ENCODE data around the gene NSUN2. TPM values are rescaled to one million over a fixed set of nuclear protein-coding genes. Genes with fewer than 3 reads are reported as not detected.

NSUN2 gene
- total RNA-seq, 1 experiment from 2014 or later, result 65.0 TPM

DNA sequence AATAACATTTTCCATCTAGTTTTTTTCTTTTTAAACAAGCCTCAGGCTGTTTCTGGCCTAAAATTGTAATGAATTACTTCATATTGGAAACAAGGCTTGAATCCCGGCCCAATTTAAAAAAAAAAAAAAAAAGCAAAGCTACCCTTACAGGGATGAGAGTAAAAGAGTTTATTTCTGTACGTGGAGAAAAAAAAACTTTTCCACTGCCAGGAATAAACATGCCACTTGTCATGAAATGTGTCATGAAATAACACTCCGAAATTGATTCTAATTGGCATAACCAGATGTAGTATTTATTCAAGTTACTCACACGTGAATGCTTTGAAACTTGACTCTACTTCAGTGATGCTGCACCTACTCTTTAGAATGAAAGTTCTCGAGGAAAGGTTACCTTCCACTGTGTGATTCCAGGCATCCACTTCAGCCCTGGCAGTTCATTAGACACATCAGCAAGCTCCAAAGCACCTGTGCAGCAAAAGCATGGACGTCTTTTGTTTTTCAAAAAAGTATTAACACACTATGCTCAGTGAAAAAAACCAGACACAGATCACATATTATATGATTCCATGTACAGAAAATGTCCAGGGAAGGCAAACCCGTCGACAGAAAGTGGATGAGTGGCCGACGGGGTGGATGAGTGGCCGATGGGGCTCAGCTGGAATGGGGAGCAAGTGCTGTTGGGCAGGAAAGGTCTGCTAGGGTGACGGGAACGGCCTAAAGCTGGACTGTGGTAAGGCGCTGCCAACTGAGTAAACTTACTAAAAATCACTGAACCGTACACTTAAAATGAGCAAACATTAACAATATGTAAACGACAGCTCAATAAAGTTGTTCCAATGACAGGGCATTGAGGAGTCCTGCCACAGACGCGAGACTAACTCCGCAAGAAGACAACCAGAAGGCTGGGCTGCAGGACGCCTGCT lies 21.2 kb downstream of the NSUN2 start:
- in situ Hi-C loops (cut with HindIII; ENCODE audit: low sequenced_read_pairs), result no loop called here
- no peak for DNase-seq (ENCODE audit: low spot score)

DNA sequence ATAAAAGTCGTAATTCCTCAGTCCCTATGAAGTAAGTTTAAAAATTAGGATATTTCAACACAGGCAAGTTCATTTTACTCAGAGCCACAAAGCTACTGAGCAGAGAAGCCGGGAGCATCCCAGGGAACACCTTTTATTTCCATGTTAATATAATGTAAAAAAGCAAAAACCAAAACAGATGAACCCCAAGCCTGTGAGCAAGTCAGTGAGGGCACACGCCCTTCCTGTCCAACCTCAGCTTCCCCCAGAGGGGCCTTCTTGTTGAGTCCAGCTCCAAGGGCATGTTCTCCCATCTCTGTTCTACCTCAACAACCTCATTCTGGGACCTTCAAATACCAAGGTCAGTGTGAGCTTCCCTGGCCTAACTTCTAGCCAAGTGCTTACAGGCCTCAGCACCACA lies 24.8 kb downstream of the NSUN2 start:
- in situ Hi-C loops (cut with HindIII; ENCODE audit: low sequenced_read_pairs), result no loop called here
- DNase-seq (ENCODE audit: low spot score), result no peak

DNA sequence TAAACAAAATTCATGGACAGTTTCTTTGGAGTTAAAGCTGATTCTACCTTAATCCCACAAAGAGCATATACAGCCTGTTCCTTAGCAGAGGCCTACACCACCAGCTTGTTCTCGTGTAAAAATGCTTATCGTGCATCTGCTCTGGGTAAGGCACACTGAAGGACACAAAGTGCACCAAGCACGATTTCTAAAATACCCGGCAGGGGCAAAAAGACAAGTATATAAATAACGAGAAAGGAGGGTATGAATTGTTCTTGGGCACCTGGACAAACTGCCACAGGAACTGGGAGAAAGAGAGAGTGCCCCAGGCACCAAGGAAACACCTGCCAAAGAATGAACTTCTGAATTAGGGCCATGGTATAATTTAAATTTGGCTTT lies 25.3 kb downstream of the NSUN2 start:
- in situ Hi-C loops (cut with HindIII; ENCODE audit: low sequenced_read_pairs), result no loop called here
- no peak for DNase-seq (ENCODE audit: low spot score)

DNA sequence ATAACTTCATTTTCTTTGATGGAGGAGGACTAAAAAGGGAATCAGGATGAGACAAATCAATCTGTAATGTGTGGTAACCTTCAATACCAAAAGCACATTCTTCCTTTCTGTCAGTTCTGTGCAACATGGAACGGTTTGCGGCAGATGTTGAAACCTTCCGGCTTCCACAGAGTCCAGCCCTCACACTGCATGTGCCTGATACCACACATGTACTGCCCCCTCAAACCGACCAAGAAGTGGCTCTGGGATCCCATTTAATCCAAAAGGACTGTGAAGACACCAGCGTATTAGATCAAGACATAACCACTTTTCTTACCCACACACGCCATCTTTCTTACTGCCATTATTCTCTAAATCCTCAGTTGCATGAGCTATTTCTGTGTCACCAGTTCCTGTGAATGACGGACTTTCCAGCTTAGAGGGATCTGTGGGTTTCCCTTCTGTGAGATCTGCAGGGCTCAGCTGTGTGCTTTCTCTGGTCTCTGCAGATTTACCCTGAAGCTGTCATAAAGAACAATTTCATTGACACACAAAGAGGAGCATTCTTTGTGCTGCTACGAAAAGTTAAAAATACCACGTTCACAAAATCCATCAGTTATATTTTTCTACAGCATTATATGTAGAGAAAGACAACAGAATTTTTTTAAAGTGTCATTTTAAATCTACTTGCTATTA lies 25.8 kb downstream of the NSUN2 start:
- in situ Hi-C loops (cut with HindIII; ENCODE audit: low sequenced_read_pairs), result no loop called here
- no peak for DNase-seq (ENCODE audit: low spot score)

DNA sequence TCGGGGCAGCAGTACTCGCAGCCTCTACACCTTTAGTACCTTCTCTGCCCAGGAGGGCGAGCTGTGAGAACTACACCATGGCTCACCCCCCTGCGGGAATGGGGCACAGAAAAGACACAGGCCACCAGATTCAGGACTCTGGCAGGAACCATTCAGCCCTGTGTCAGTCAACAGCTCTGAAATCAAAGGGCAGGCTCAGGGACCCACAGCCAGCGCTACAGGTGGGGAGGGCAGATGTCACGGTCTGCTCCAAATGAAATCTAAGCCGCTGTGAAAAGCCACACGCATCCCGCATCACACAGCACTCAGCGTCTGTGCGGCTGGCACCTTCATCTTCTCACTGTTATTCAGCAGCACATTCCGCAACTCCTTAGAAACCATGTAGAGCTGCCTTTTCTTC lies 27.9 kb downstream of the NSUN2 start:
- in situ Hi-C loops (cut with HindIII; ENCODE audit: low sequenced_read_pairs), result no loop called here
- DNase-seq (ENCODE audit: low spot score), result peak; percentile 59

DNA sequence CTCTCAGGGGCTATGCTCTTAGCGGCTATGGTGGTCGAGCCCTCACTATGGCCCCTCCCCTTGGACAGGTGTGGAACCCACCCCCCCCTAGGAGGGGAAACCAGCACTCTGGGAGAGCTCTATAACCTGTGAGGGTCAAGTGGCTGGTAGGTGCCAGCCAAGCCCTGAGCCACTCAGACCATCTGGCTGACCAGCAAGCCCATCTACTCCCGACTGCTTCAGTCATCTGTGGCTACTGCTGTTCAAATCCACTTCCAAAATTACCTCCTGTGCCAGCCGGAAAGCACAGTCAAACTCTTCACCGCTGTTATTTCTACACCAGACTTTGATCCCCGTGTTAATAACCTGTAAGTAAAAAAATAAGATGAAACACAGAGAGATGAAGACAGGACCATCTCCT lies 28.5 kb downstream of the NSUN2 start:
- peak; percentile 91 for DNase-seq (ENCODE audit: low spot score)
- in situ Hi-C loops (cut with HindIII; ENCODE audit: low sequenced_read_pairs), result no loop called here

DNA sequence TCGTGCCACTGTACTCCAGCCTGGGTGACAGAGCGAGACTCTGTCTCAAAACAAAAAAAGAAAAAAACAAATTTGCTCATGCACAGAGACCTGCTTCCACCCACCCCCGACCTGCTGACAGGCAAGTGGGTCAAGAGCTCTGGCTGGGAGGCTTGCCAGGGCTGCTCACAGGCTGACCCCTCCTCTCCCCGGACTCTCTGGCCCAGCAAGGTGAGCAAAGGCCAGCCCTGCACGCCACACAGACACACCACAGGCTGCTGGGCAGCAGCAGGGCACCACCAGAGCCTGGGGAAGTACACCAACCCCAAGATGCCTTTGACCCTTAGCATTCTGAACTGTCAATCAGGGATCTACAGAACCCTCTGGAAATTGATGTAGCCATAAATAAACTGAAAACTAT lies 29.2 kb downstream of the NSUN2 start:
- in situ Hi-C loops (cut with HindIII; ENCODE audit: low sequenced_read_pairs), result no loop called here

DNA sequence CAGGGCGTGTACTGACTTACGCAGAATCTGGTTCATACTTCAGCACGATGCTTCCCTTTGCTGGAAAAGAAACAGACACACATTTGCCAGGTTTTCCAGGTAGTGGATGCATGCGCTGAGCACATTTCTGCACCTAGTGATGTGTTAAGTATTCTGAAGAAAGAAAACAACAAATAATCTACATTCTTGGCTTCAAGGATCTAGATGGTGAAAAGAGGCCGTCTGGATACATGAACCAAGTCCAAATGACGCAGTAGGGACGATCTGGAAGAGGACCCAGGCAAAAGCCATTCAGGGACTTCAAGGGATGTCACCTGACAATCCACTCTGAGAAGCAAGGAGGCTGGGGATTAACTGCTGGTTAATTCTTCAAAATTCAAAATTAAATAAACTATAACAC lies 30.4 kb downstream of the NSUN2 start:
- in situ Hi-C loops (cut with HindIII; ENCODE audit: low sequenced_read_pairs), result no loop called here
- DNase-seq (ENCODE audit: low spot score), result peak; percentile 91

More for the DNA sequence above, 29.2 kb downstream of the NSUN2 start:
- DNase-seq (ENCODE audit: low spot score), result peak; percentile 70

DNA sequence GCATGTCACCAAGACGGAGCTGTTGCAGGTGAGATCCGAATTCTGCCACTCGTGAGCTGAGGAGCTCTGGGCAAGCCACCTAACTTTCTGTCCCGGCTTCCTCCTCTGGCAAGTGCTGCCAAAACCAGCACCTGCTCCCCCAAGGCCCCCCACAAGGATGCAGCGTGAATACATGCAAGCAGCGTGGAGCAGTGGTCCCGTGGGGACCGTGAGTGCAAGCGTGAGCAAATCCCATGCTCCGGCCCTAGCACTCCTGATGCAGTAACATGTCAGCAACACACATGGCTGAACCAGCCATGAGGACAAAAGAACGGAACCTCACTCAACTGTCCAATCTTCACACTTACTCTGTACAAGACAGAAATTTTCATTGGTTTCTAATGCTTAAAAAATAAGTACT lies 31.0 kb downstream of the NSUN2 start:
- in situ Hi-C loops (cut with HindIII; ENCODE audit: low sequenced_read_pairs), result no loop called here
- peak; percentile 30 for DNase-seq (ENCODE audit: low spot score)

DNA sequence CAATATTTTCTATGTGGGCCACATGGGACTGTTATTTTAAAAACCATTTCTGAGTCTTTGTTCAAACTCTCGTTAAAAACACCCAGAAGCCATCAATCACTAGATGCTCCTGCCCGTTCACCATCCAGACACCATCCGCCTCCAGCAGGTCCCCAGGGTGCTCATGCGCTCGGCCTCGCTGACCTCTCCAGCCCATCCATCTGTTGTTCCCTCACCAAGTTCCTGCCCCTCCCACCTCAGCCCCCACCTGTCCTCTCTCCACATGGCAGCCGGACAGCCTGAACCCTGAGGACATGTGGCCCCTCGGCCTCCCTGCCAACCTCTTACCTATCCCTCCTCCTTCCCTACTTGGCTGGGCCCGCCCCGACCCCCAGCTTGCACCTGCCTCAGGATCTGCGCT lies 31.6 kb downstream of the NSUN2 start:
- in situ Hi-C loops (cut with HindIII; ENCODE audit: low sequenced_read_pairs), result no loop called here
- DNase-seq (ENCODE audit: low spot score), result peak; percentile 82

DNA sequence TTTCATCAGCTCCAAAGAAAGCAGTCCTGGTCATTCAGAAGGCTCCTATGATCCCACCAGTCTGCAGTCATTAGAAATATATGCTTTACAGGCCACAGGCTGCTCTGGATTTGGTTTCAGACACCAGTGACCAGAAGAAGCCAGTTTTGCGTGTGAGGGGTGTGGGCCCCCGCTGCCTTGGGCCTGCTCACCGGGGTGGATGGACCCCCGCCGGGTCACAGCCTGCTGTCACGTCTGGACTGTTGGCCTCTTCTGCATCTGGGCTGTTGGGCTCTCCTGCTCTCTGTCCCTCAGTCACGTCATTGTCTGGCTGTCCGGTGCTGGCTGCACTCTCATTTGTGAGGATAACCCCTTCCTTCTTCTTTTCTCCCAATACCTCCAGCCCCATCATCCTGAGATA lies 33.1 kb downstream of the NSUN2 start:
- DNase-seq (ENCODE audit: low spot score), result no peak

DNA sequence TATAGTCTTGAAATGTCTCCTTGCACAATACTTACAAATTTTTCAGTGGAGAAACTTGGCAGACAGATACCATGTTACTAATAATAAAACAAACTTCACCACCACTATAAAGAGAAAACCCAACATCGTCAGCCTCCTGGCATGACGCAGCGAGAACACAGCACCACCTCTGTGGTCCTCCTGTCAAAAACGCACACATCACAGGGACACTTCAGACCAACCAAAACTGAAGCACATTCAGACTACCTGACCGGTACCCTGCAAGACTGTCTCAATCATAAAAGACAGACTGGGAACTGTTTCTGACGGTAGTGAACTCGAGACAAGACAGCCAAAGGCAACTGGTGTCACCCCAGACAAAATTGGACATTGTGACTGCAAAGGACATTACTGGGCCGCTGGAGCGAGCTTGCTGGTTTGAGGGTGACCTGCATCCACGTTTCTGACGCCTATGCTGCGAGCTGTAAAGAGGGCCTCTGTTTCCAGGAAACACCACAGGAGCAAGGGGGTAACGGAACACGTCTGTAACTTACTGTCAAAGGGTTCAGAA lies 34.4 kb downstream of the NSUN2 start:
- in situ Hi-C loops (cut with HindIII; ENCODE audit: low sequenced_read_pairs), result no loop called here
- no peak for DNase-seq (ENCODE audit: low spot score)

More for the DNA sequence above, 33.1 kb downstream of the NSUN2 start:
- in situ Hi-C loops (cut with HindIII; ENCODE audit: low sequenced_read_pairs), result no loop called here

DNA sequence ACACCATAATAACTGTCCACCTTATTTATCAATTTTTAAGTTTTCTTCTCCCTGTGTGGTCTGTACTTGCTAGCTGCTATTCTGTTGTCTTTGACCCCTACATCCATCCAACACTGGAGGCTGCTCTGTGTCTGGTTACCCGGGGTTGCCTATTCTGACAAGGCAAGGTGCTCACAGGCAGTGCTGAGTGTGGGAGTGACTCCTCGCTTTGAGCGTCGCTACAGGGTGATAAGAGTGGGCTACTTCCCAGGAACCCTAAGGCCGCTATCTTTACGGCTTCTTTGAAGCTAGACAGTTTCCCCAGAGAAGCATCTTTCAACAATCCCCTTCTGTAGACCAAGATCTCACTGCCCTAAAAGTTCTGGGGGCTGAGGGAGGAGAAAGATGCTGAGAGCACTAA lies 35.3 kb downstream of the NSUN2 start:
- in situ Hi-C loops (cut with HindIII; ENCODE audit: low sequenced_read_pairs), result no loop called here
- DNase-seq (ENCODE audit: low spot score), result no peak

DNA sequence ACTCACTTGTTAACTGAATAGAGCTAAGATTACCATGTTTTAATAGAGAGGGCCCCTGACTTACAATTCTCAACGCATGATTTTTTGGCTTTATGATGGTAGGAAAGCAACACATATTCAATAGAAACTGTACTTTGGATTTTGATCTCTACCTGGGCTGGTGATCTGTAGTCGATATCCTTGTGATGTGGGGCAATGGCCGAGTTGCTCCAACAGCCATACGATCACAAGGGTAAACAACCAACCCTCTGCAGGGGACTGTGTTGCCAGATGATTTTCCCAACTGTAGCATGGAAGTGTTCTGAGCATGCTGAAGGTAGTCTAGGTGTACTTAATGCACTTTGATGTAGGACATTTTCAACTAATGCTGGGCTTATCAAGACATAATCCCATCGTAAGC lies 36.5 kb downstream of the NSUN2 start:
- DNase-seq (ENCODE audit: low spot score), result no peak
- in situ Hi-C loops (cut with HindIII; ENCODE audit: low sequenced_read_pairs), result no loop called here

DNA sequence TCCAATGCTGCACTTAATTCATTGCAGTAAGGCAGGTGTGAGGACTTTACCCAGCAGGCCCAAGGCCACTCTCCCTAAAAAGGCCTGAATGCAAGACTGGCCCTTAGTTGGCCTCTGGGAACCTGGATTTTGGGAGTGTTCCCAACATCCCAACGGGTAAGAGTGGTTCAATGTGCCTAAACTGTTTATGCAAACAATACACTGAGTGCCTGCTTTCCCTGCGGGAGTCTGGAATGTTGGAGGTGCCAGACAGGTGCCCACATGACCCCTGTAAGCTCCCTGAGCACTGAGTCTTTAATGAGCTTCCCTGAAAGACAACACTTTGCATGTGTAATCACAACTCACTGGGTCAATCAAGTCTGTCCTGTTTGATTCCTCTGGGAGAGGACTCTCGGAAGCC lies 37.4 kb downstream of the NSUN2 start:
- in situ Hi-C loops (cut with HindIII; ENCODE audit: low sequenced_read_pairs), result no loop called here
- DNase-seq (ENCODE audit: low spot score), result no peak

DNA sequence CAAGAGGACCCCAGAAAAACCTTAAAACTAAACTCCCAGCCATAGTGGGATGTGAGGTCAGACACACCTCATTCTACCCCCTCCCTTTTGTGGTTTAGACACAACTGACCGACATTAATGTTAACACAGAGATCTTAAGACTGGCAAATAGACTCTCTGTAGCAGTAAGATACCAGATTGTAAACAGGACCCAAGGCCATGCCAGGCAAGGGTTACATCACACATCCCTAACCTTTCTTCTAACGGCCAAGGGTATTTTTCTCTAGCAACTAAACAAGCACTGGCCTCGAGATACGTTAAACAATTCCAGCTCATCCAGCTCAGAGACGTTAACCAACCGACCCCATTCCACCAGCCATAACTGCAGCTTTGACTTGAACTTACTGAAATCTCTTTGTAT lies 38.8 kb downstream of the NSUN2 start:
- DNase-seq (ENCODE audit: low spot score), result no peak
- in situ Hi-C loops (cut with HindIII; ENCODE audit: low sequenced_read_pairs), result no loop called here

DNA sequence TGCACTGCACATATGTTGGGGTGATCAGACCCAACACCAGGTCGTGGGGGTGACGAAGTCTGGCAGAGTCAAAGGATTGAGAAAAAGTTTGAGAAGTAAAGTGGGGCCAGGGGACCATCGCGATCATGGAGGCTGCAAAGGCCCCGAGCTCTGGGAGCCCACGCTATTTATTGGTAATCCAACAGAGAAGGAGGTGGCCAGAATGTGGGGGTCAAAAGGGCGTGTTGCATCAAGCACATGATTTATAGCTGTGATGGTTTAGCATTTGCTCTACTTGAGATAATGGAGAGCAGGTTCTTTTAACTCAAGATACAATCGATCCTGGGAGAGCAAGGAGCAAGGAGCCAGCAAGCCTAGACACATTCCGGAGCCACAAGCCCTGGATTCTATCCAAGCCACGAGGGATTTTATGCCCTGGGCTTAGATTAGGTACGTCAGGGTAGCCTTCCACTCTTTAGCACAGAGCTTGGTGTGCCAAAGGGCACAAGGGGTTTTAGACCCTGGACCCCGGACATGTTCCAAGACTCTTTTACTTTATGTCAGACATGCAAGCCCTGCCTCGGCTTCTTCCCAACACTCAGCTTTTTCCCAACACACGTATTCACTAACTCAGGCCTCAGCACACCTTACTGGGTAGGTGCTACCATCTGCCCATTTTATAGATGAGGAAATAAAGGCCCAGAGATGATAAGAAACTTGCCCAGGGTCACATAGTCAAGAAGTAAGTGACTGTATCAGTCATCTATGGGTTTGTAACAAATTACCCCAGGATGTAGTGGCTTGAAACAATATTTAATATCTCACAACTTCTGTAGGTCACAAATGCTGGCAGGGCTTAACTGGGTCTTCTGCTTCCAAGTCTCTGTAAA lies 39.5 kb downstream of the NSUN2 start:
- no peak for DNase-seq (ENCODE audit: low spot score)
- in situ Hi-C loops (cut with HindIII; ENCODE audit: low sequenced_read_pairs), result no loop called here

DNA sequence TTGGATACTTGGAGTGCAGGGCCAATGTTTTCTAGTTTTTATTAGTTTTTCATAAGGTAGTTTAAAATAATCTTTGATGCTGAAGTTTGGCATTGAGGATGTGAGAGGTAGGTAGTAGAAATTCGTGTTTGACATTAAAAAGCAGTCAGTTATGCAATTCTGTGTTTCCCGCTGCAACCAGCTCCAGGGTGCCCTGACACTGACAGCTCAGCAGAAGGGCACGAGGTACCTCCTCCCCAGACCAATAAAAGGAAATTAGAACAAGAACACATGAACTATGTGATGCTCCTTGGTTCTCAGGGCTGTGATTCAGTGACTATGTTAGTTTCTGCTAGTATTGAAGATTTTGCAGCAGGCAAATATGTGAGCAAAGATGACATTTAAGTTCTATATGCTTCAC lies 40.2 kb downstream of the NSUN2 start:
- no peak for DNase-seq (ENCODE audit: low spot score)
- in situ Hi-C loops (cut with HindIII; ENCODE audit: low sequenced_read_pairs), result no loop called here

DNA sequence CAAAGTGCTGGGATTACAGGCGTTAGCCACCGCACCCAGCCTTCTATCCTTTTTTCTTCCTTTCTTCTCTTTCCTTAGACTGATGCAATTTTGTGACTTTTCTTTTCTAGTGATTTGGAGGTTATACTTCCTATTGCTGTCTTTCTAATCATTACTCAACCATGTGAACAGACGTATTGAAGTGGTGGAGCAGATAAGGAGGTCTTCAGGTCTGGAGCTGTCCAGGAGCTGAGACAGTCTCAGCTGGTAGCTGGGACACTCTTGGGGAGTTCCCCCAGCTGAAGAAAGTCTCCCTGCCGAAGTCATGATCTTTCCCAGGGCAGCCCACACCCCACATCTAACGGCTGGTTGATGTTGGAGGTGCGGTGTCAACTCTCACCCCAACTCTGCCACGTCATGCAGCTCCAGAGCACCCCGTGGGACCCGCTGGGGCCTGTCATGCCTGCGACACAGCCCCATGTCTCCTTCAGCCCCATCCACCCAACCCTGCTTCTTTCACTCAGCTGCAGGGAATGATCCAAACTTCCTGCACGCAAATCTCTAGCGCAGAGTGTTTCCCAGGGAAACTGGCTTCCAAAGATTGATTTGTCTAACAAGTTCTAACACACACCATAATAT lies 41.1 kb downstream of the NSUN2 start:
- DNase-seq (ENCODE audit: low spot score), result no peak
- in situ Hi-C loops (cut with HindIII; ENCODE audit: low sequenced_read_pairs), result no loop called here

All from G401 (cell line).